Measurements from ENCODE around the gene CCDC179. TPM values are rescaled to one million over a fixed set of nuclear protein-coding genes. Genes with fewer than 3 reads are reported as not detected.
A peak's percentile ranks its signal among the peaks of the same experiment; 100 is the strongest.

CCDC179 gene
- total RNA-seq = not detected

DNA sequence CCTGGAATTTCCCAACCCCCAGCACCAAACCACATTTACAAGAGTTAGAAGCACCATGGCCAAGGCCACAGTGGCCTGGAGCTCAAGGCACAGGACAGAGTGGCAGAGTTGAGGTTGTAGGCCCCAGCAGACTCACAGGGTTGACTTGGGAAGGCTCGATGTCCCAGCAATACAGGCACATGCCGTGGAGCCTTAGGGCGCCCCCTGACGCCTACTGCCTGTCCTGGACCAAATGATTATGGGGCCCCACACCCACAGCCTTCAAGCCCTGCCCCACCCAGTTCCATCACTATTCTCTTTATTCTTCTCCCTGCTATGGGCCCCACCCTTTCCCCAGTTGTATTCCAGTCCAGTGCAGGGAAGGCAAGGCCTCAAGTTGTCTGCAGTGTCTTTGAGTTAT lies at the start of gene CCDC179:
Gene CCDC179 (minus strand): TSS at position 234 of the 400 bp plus-strand sequence. CDS start 53 bp downstream, at position 181.
- DNase-seq (ENCODE audit: low spot score in 2 of 2) = no peak
- FAIRE-seq = no peak

DNA sequence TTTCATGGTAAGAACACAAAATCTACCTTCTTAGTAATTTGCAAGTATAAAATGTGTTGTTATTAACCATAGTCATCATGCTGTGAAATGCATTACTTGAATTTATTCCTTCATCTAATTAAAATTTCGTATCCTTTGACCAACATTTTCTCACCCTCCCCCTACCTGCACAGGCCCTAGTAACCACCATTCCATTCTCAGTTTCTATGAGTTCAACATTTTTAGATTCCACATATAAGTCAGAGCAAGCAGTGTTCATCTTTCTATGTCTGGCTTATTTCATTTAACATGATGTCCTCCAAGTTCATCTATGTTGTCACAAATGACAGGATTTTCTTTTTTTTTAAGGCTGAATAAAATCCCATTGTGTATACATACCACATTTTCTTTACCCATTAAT lies 43.5 kb upstream of the CCDC179 start:
- FAIRE-seq (no peak), DNase-seq (ENCODE audit: low spot score in 2 of 2) (no peak)

DNA sequence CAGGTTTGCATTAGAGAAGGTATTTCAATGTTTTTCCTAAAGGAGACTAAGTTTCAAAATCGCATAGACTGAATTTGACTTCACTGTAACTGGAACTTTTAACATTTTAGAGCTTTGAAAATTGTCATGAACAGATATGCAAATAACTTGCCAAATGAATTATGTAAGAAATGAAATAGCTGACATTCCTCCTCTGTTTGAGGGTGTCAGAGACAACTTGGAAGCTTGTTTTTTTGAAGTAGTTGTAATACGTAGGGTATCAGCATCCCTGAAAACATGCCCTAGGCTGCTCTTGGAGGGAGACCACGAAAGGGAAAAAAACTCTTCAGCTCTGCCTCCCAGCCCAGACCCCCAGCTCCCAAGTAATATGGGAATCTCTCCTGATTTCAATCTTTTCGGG lies 41.3 kb upstream of the CCDC179 start:
- FAIRE-seq (no peak), DNase-seq (ENCODE audit: low spot score in 2 of 2) (no peak)

DNA sequence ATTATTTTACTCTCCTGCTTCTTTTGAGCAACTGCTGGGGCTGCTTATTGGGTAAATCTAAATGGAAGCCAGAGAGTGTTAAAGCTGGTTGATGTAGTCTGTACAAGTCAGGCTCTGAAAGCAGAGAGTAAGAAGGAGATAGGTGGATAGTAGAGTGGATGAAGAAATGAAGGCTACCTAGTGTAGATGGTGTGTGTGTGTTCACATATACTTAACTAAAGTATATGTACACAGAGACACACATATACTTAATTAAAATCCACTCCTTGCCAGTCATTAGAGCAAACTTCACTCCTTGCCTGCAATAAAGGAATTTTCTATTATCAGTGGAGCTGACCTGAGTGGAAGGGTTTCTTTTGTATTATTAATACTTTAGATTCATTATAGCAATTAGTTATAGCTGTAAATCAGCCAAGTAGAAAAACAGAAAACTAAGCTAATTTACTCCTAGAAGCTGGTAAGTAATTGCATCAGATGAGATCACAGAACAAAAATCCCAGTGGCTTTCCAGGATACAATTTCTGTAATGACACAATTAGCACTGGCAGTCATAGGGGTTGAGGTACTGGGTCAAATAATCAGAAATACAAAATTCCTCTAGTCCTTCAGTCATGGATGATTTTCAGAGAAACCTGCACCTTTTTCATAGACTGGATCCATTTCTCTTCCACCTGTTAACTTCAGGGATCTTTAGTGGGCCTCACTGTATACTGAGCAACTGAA lies 40.7 kb upstream of the CCDC179 start:
- DNase-seq (ENCODE audit: low spot score in 2 of 2) (no peak), FAIRE-seq (no peak)

DNA sequence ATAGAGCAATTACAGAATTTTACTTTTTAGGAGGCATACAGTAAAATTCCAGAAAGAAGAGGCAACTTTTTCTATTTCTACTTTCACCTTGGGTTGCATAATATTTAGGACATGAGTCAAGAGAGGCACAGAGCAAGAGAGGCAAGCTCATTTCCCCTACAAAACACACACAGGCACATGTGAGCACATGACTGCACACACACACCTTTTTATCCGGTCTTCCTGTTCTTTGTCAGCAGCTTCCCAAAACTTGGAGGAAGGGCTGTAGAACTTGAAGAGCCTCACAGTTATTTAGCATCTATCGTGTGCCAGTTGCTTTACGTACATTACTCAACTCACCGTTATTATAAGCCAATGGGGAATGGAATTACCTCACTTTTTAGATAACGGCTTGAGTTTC lies 37.8 kb upstream of the CCDC179 start:
- DNase-seq (ENCODE audit: low spot score in 2 of 2) (no peak), FAIRE-seq (no peak)

DNA sequence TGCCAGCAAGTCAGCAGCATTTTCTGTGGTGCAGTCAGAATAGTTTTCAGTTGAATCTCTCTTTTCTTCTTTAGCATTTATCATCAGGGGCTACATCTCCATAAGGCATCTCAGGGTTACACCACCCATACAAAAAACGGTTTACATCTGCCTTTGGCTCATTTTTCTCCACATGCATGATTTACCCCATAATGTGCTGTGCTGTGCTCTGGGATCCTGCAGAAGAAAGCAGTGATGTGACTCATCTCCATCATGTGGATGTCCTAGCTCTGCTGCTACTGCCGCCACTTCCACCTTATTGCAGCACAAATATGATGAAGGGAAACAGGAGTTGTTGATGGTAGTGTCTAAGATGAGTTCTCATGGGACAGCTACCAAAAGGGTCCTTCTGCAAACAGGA lies 30.0 kb upstream of the CCDC179 start:
- FAIRE-seq (no peak), DNase-seq (ENCODE audit: low spot score in 2 of 2) (no peak)

DNA sequence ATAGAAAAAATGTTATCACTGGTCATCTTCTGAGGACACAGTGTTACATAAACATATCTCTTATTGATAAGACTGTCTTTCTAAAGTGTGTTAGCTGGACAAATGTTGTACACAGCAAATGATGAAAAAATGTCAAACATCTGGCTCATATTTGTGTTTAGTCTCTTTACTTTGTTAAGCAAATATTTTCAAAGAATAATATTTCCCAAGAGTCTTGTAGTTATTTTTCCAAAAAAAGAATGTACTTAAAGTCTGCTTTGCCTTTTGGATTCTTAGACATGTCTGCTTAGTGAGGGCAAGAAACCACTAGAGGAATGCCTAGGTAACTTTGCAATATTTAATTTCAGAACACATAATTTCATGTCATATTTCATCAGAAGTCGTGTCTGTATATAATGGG lies 23.9 kb upstream of the CCDC179 start:
- no peak for DNase-seq (ENCODE audit: low spot score in 2 of 2)
- no peak for FAIRE-seq

DNA sequence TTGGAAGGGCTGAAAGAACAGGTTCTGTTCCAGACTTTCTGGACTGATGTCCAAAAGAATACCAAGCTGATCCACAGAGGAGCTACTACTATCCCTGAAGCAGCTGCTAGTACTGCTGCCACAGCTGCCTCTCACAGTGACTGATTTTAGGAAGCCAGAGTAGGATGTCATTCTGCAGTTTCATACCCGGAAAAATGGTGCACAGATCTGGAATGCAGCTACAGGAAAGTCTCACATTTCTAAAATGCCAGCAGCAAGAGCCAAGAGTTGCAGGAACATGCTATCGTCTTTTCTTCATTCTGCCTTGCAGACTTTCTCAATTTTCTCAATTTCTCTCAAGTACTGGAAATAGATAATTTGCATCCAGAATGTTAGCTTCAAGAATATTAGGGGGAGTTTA lies 19.4 kb upstream of the CCDC179 start:
- FAIRE-seq = no peak
- DNase-seq (ENCODE audit: low spot score in 2 of 2) = no peak

DNA sequence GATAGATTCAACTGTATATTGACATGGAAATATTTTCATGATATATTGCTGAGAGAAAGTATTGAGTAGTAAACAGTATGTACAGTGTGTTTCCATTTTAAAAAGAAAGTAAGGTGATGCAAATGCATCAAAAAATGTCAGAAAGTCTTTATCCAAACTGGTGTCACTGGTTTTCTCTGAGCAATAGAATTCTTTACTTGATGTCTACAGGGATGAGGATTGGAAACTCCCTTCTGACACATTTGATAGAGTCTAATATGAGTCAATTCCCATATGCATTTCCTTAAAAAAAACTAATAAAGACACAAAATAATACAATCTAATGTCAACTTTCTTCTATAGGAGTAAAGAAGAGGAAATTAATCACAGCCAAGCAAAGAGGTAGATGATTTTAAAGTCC lies 18.3 kb upstream of the CCDC179 start:
- no peak for DNase-seq (ENCODE audit: low spot score in 2 of 2)
- FAIRE-seq = no peak

DNA sequence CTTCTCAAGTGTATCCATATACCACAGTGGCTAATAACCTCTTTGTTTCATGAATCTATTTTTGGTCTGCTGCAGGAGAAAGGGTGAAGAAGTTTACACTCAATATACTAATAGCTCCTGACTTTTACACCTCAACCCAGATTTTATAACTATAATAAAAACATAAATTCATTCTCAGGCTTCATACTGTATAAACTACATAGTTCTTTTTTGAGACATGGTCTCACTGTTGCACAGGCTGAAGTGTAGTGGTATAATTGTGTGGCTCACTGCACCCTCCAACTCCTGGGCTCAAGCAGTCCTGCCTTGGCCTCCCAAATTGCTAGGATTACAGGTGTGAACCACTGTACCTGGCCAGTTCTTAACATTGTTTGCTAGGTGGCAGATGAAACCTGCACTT lies 17.8 kb upstream of the CCDC179 start:
- FAIRE-seq (no peak), DNase-seq (ENCODE audit: low spot score in 2 of 2) (no peak)

DNA sequence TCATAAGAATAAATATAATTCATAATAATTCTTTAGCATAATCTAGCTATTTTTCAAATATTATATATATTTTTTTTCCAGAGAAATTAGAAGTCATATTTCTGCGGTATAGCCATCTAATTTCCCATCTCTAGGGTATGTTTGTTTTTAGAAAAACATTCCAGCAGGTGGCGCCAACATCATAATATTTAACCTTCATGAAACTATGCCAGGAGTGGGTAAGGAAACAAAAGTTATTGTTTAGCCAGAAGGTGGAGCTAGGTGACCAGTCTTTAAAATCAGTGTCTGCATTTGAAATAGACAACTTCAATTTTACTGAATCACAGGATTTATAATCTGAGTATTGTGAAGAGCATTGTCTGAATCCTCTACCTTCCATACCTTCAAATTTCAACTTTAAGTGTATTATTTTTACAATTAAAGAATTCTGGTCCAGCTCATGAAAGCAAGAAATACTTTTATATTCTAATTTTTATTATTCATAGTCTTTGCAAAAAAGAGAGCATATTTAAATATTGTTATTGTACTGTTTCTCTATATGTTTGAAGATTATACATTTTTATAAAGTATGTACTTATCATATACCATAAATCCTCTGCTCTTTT lies 15.7 kb upstream of the CCDC179 start:
- peak; percentile 93 for FAIRE-seq
- peak; percentile 14 to 35 for DNase-seq (ENCODE audit: low spot score in 2 of 2)

DNA sequence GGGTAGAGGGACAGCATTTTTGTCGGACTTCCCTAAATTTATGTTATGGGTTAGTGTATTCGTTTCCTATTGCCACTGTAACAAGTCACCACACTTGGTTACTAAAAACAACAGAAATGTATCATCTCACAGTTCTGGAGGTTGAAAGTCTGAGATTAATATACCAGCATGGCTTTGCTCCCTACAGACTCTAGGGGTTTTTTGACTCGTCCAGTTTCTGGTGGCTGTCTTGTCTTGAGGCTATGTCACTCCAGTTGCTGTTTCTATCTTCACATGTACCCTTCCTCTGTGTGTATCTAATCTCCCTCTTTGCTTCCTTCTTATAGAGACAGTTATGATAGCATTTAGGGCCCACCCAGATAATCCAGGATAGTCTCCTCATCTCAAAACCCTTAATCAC lies 9.1 kb upstream of the CCDC179 start:
- DNase-seq (ENCODE audit: low spot score in 2 of 2) (no peak), FAIRE-seq (no peak)

DNA sequence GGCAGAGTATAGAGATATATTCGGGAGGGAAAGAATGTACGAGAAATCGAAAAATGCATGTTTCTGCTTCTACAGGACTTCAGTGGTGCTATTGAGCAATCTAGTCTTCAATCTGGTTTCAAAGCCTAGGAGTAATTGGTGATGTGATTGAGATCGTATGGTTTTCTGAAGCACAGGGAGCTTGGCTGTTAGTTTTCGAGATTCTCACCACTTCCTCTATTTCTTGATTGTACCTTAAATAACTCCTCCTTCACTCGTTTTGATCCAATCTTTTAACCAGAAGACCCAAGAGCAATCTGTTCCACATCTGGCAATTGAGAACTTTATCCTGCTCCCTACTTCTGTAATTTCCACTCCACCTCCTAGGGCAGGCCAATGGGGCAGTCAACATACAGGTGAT lies 518 bp downstream of the CCDC179 start:
- DNase-seq (ENCODE audit: low spot score in 2 of 2) (no peak), FAIRE-seq (no peak)

DNA sequence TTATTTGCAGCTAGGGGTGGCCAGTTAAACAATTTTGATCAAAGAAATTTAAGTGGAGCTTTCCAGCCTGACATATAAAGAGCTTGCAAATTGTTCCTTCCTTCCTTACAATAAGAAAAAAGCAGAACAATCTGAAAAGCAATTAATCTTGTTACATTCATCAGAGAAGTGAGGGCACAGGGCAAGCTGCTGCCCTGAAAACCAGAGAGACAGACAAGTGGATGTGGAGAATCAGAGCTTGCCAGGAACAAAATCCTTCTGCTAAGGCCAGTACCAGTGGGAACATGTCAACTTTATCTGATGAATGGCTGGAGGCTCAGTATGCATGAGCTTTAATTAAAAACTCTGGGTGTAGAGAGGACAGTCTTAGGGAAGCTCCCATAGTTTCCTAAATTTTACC lies 8.8 kb downstream of the CCDC179 start:
- DNase-seq (ENCODE audit: low spot score in 2 of 2) = no peak
- FAIRE-seq = no peak

DNA sequence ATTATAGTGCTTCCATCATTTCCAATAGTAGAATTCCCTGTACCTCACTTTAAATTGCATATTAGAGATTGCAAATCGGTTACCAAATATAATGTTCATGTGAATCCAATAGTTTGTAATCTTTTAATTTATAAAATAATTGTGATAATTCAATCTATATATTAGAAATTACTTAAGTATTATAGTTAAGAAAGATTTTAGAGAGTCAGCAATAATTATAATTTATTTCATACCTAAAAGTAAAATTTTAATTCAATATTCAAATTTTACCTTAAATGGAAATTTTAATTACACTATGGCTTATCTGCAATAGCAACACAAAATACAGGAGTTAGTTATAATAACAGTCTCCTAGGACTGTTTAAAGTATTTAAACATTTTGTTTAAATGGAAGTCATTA lies 13.5 kb downstream of the CCDC179 start:
- peak; percentile 74 for FAIRE-seq
- no peak for DNase-seq (ENCODE audit: low spot score in 2 of 2)

DNA sequence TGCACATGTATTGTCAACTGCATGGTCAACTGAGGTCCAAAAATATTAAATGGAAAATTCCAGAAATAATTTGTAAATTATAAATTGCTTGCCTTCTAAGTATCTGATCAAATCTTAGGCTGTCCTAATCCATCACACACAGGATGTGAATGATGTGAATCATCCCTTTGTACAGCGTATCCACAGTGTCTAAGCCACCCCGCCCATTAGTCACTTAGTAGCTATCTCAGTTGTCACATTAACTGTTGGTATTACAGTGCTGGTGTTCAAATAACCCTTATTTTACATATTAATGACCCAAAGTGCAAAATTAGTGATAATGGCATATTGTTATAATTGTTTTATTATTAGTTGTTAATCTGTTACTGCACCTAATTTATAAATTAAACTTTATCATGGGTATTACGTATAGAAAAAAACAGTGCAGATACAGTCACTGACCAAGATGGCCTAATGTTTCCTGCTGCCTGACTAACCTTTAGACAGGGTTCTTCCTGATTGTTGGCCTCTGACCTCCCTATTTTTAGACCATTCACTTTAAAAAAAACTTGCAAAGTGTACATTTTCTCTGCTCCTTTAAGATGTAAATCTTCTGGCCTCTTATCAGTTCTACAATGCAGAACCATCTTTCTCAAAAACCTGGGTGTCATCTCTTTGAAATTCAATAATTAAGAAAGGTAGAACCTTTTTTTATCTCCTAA lies 27.8 kb downstream of the CCDC179 start:
- no peak for FAIRE-seq

DNA sequence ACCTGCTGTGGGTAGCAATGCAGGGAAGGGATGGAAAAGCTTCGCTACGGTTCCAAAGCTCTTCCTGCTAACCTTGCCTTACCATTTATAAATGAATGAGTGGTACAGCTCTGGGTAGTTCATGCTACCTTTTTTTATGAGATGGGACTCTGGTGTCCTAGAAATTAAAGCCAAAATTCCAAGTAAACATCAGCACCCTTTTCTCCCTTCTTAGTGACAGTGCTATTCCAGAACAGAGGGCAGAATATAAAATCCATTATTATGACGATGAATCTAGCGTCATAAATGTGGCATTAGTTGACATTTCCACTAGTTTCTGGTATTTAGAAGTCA lies 30.2 kb downstream of the CCDC179 start:
- DNase-seq (ENCODE audit: low spot score in 2 of 2) (no peak), FAIRE-seq (no peak)

More for the DNA sequence above, 27.8 kb downstream of the CCDC179 start:
- no peak for DNase-seq (ENCODE audit: low spot score in 2 of 2)

DNA sequence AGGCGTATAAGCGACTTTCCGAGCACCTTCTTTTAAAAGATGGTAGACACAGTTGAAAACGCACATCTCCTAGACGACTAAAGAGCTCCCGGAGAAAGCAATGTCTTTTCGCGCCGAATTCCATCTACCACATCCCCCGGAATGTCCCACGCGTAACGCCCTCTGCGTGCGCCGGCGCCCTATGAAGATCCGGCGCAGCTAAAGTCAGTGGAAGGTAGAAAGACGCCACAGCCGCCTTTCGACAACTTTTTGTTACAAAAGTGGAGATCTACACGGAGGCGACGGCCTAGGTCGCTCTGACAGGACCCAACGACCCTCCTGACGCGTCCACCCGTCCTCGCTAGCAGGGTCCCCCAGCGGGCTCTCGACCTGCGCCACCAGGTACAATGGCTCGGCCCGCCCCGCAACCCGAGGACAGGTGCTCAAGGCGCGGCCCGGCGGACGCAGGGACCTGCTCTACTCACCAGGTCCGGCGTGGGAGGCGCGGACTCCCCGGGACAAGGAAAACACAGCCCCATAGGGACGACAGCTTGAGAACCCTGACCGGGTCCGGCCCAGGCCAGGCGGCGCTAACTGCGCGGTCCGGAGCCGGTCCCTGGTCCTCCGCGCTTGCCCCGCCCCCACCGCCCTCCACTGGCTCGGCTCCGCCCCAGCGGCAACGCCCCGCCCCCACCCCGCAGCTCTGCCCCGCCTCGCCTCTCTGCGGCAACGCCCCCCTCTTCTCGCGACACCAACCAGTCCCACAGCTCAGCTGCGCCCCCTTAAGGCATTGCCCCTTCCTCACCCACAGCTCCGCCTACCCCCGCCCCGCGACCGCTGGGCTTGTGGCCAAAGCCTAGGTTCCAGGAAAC lies 30.8 kb downstream of the CCDC179 start, which contains the start of gene SVIP:
Gene SVIP (minus strand): TSS at position 571 of the 851 bp plus-strand sequence. CDS start 53 bp downstream, at position 518.
- FAIRE-seq (no peak), DNase-seq (ENCODE audit: low spot score in 2 of 2) (peak; percentile 77 to 82)

DNA sequence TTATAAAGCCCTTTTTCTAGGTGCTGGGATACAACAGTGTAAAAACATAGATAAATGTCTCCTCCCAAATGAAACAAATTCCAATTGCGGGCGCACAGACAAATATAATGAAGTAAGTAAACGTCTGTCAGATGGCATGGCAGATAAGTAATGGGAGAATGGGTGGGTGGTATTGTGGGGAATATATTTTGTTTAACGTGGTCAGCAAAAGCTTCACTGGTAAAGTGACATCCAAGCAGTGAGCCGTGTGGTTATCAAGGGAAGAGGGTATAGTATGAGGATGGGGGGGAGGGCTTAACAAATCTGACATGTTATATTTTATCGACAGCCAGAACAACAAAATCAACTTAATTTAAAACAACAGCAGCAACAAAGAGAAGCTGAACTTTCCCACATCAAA lies 31.9 kb downstream of the CCDC179 start:
- FAIRE-seq (no peak), DNase-seq (ENCODE audit: low spot score in 2 of 2) (no peak)

DNA sequence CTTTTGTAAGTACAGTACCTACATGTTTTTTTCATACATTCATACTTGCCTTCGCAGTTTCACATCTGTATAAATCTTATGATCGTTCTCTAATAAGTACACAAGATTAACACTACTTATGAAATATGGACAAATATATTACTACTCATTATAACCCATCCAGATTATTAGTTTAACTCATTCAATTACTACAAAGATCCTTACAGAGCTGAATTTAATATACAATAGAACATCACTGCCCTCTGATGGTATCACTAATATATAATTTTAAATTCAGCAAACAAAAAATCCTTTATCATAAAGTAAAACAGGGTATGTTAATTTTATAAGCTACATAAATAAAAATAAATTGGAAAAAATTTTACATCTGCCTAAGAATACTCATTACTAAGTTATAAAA lies 38.1 kb downstream of the CCDC179 start:
- DNase-seq (ENCODE audit: low spot score in 2 of 2) (no peak), FAIRE-seq (peak; percentile 6)

DNA sequence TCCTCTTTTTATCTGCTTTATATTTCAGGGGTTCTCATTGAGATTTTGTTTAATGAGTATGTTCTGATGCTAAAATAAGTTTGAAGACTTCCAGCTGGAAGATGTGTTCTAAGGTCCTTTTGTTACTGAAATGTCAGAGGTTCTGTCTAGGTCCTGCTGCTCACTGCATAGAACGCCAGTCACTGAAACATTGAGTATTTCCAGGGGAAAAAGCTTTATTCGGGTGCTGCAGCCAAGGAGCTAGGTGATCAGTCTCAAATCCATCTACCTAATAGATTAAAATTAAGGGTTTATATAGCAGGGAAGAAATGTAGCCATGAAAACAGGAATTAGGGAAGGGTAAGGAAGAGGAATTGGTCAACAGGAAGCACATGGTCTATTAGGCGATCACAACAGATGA lies 50.4 kb downstream of the CCDC179 start:
- FAIRE-seq (no peak), DNase-seq (ENCODE audit: low spot score in 2 of 2) (no peak)

Measured in frontal cortex (tissue), 4 donors.